GF-D8 (cell line): ENCODE data around the gene CD247.

Experiments used
- DNase-seq: peaks from one replicate; lab custom pipeline; 2025; lab: John Stamatoyannopoulos, UW

CD247 gene

GRCh38 chr1:167438171-167439138 is 79.9 kb downstream of the CD247 start:
- no peak for DNase-seq

DNA sequence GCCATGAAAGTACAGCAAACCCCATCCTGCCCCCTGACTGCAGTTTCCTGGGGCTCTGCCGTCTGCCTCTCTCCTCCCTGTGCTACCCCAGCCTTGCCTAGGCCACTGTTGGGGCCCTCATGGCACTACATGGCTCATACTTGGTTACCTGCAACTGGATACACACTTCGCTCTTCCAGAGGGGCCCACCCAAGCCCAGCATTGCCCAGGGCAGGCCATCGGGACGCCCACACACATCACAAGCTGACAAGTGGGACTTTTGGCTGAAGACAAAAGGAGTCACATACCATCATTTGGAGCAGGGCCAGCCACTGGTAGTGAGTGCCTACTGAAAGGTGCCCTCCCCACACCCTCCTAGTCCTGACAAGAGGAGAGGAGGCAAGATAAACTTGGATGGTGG is 82.8 kb downstream of the CD247 start:
- DNase-seq, result no peak

DNA sequence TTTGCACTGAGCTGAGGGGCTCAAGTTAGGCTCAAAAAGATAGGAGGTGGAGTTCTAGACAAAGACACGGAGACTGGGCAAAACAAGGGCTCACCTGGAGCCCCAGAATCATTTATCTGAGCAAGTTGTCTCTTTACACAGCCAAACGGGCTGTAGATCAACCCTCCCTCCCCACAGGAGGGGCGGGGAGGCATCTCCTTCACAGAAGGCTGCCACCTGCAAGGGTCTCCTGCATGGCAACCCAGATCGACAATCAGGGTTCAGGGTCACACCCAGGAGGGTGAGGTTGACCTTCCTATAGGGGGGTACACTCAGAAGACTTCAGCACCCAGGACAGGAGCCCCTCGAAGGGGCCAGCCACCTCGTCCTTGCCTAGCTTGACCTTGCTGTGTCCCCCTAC is 84.0 kb downstream of the CD247 start:
- no peak for DNase-seq

DNA sequence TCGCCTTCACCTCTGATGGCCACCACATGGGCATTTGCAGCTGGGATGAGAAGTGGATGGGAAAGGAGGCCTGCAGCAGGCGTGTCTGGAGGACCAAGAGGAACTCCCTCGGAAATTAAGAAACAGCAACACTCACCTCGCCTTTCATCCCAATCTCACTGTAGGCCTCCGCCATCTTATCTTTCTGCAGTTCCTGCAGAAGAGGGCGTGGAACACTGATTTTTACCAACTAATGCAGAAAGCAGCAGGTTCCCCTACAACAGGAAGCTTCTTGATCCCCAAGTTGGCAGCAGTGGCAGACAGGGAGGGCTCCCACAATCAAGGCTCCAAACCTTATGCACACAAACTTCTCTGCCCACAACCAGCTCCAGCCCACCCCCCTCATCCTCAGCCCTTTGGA is 84.4 kb downstream of the CD247 start:
- no peak for DNase-seq

GRCh38 chr1:167432780-167433179 is 85.5 kb downstream of the CD247 start:
- DNase-seq, result no peak

GRCh38 chr1:167431909-167432650 is 86.2 kb downstream of the CD247 start:
- no peak for DNase-seq

GRCh38 chr1:167431261-167431908 is 86.9 kb downstream of the CD247 start:
- no peak for DNase-seq

GRCh38 chr1:167430849-167431242 is 87.5 kb downstream of the CD247 start:
- DNase-seq, result no peak

- no peak for DNase-seq
These were observed 88.0 kb downstream of the CD247 start for GRCh38 chr1:167430134-167430848.

GRCh38 chr1:167429612-167430011 is 88.7 kb downstream of the CD247 start:
- DNase-seq, result no peak

DNA sequence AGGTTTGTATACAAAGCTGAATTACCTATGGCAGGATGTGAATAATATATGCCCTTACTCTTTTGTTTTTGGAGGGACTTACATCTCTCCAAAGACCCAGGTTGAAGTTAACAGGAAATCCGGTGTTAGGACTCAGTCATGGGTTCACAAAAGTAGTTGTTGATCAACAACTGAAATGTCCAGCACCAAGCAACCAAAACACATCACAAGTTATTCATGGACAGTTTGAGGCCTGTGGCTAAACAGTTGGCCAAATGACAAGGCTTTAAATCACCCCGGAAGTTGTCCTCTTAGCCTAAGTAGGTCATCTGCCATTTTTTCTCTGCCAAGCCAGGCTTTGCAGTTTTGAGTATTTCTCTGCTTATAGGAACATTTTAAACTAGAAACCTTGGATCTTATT is 89.9 kb downstream of the CD247 start:
- DNase-seq, result no peak

DNA sequence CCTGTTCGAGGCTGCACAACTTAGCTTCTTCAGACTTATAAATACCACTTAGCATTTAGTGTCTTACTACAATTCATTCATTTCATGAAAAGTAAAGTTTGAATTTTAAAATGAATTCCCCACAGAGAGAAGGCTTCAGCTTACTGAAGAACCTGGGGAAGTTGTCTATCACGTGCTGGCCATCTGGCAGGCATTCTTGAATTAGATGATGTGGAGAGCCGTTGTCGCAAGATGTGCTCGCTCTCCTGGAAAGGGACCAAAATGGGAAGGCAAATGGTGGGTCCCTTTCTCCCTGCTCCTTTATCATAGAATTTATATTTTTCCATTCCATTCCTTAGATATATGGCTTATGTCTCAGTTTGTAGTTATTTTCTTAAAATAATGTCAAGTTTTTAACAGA is 90.5 kb downstream of the CD247 start:
- DNase-seq, result no peak

DNA sequence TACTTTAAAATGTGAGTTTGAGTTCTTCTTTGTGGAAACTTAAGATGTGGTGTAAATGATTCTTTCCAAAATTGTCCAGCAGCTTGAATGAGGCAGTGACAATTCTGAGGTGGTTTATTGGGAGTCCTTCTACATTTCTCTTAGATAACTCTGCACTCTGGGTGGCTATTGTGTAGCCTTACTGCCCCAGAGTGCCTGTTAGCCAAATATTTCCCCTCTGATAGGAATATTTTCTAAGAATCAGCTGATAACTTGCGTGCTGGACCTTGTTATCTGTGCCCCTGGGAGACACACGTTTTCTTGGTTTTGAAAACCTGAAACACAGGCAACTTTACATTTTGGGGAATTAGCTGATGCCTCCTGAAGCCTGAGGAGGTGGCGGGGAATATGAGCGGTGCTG is 91.6 kb downstream of the CD247 start:
- DNase-seq, result no peak

- no peak for DNase-seq
These were observed 92.8 kb downstream of the CD247 start for GRCh38 chr1:167425482-167425881.

- DNase-seq, result no peak
These were observed 94.4 kb downstream of the CD247 start for GRCh38 chr1:167423684-167424619.

DNA sequence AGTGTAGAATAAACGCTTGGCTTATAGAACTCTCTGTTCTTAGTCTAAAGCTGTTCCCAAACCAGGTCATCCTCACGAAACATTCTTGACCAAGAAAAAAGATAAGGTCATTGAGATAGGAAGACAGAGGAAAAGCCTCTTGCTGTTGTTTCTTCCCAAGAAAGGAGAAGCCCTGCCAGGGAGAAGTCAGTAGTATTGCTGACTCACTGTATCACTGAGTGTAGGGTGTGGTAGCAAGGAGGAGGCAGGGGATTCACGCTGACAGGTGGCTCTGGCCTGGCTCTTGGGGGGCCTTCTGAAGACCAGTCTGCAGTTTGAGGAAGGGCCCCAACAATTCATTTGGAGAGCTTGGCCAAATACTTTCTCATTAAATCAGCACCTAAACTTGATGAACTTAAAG is 97.8 kb downstream of the CD247 start:
- DNase-seq, result no peak

DNA sequence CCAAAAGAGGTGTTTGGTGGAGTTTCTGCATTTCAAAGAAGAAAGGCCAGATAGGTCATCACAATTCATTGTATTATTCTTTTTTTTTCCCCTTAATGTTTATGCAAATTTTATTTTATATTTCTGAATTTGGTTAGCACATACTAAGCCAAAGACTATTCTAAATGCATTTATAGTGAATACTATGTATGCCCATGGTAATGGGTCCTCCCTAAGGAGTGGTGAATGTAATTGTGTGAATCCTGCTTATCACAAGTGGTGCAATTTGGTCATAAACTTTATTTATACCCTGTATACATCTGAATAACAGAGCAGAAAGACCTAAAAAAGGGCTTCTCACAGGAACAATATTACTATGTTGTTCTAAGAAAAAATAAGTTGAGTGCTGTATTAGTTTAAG is 99.1 kb downstream of the CD247 start:
- no peak for DNase-seq

- DNase-seq, result no peak
These were observed 99.9 kb downstream of the CD247 start for GRCh38 chr1:167418391-167418790.

DNA sequence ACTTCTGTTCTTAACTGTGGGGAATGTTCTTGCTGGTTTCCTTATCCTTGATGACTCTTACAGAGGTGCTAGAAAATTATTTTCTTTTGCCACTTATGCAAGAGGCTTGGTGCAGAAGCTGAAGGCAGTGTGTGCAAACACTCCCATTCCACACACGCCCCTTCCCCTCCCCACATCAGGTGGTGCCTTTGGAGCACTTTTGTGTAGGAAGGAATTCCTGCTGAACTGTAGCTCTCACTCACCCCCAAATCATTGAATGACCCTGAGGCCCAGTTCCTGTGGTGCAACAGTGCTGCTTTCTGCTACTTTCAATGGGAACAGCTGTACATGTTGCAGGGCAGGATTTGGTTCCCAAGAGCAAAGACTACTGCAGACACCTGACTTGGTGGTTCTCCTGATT is 101.8 kb downstream of the CD247 start:
- no peak for DNase-seq

DNA sequence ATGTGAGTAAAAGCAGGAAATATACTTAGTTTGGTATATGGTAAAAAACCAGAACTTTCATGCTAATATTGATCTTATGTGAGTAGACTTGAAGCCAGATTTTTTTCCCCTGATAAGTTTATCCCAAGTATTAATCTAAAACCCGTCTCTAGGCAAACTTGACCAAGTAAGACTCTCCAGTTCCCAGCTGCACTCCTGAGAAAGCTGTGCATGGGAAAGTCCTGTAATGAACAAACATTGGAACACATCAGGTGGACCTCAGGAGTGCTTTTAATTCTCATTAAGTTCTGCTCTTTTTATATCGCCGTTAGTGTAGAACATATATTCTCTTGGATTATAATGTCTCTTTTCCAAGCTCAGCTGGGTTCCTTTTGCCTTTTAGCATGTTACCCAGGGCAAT is 105.0 kb downstream of the CD247 start:
- DNase-seq, result no peak

DNA sequence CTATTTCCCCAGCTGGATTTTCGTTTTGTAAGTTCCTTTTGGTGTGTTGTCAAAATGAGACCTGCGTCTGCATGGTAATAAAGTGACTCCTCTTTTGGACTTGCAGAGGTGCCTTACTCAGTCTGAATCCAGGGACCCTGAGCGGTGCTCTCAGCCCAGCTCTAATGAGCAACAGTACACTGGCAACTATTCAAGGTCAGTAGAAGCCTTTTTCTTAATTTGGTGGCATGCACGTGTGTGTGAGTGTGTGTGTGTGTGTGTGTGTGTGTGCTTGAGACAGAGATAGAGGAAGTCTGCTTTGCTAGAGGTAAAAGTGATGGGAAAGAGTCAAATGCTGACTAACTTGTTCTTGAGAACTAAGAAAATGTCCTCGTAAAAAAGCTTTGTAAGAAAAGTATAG is 105.4 kb downstream of the CD247 start:
- no peak for DNase-seq
